ENCODE results near the gene FKBP14. TPM values are rescaled to one million over a fixed set of nuclear protein-coding genes. Genes with fewer than 3 reads are reported as not detected.
A peak's percentile ranks its signal among the peaks of the same experiment; 100 is the strongest.

FKBP14 gene
- 29.8 and 29.9 TPM in 2 replicates for total RNA-seq (2021)
- Bru-seq, nascent RNA: percentile 73 among the genes with signal in this experiment
- BruChase-seq, experiment 1, labeled RNA remaining after a 2-hour chase: percentile 82 among the genes with signal in this experiment
- percentile 87 among the genes with signal in this experiment for BruChase-seq, experiment 2, labeled RNA remaining after a 6-hour chase
- long read RNA-seq, full-length matches to known transcripts: 22 of 27 reads
- long read RNA-seq, partial matches to known transcripts: 2 of 27 reads
- long read RNA-seq, other reads (novel, unspliced or antisense): 3 of 27 reads

DNA sequence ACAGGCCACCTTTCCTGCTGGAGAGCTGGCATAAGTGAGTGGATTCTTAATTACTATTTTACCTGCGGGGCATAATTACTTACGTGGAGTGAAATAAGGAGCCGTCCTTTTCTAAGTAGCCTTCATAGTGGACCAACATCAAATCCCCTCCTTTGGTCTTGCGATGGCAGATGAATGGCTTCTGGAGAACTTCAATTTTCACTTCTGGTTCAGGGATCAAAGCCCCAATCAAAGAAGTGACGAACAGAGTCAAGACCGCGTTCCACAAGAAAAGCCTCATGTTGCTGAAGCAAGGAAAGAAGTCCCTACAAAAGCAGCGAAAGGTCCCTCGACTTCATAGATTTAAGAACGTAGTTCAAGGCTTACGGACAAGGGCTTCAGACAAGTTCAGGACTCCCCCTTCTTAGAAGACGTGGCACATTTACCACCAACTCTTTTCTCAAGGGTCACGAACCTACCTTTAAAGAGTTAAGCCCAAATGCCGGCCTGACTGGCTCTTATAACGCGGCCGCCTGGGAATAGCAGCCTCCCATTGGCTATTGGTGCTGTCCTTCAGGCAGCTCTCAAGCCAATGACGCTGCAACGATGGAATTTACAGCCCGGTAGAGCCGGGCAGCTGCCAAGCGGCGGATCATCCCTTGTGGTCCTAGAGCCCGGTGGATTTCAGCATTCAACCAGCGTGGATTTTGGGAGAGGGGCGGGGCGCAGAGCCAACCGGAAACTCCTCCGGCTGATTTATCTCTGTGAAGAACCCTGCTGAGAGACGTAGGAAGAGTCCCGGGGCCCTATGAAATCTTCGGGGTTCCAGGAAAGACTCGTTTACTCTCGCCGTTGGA, at the start of gene FKBP14:
Gene FKBP14 (minus strand): TSS at position 474 of the 836 bp plus-strand sequence. CDS start 194 bp downstream, at position 280.
- Histone ChIP-seq H3F3A (ENCODE audit: insufficient read depth, low read depth) (peaks cover 15% of the 10 kb centered on the region), H4K20me1 (ENCODE audit: insufficient read depth) (no peaks in the 10 kb centered on the region), H3K79me2 (ENCODE audit: low read depth) (peaks cover 72% of the 10 kb centered on the region), H3K27ac (peak within 1 kb of the TSS; percentile 66), H3K36me3 (ENCODE audit: low read depth) (0 out of 2 replicates have a peak, but pooled peaks cover 14% of the 10 kb centered on the region), H2AFZ (peak within 1 kb of the TSS; percentile 88), H3K4me2 (peak within 1 kb of the TSS; percentile 93), H3K27me3 (ENCODE audit: insufficient read depth, low read depth) (no peaks in the 10 kb centered on the region), H3K4me1 (replicated peaks; ENCODE audit: insufficient read depth) (peaks cover 43% of the 10 kb centered on the region), H3K9me2 (ENCODE audit: insufficient read depth) (no peaks in the 10 kb centered on the region), H3K9me3 (ENCODE audit: insufficient read depth, low read depth) (no peaks in the 10 kb centered on the region), H3K4me3 (peak within 1 kb of the TSS; percentile 75)
- CTCF ChIA-PET: no interaction called here
- POLR2A ChIA-PET (ENCODE audit: unreplicated experiment): interaction anchor here (0.7 kb wide), 1 partner anchor 108 kb away, joined by 7 read pairs; no protein-coding TSS in a partner anchor
- TF ChIP-seq EZH2 (IDR thresholded peaks at IDR 0.05; ENCODE audit: low read depth): no peak
- TF ChIP-seq, protein P1, sequence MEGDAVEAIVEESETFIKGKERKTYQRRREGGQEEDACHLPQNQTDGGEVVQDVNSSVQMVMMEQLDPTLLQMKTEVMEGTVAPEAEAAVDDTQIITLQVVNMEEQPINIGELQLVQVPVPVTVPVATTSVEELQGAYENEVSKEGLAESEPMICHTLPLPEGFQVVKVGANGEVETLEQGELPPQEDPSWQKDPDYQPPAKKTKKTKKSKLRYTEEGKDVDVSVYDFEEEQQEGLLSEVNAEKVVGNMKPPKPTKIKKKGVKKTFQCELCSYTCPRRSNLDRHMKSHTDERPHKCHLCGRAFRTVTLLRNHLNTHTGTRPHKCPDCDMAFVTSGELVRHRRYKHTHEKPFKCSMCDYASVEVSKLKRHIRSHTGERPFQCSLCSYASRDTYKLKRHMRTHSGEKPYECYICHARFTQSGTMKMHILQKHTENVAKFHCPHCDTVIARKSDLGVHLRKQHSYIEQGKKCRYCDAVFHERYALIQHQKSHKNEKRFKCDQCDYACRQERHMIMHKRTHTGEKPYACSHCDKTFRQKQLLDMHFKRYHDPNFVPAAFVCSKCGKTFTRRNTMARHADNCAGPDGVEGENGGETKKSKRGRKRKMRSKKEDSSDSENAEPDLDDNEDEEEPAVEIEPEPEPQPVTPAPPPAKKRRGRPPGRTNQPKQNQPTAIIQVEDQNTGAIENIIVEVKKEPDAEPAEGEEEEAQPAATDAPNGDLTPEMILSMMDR (conservative IDR thresholded peaks at IDR 0.05): no peak
- DNase-seq: peak; percentile 97 to 99
- BruUV-seq (replicated peaks): TSS peak; percentile 73
- intact Hi-C loops (cut with micrococcal nuclease; ENCODE audit: unreplicated experiment): loop anchor here (1.0 to 5.0 kb wide), 4 partner anchors 38 to 462 kb away; no protein-coding TSS in a partner anchor

DNA sequence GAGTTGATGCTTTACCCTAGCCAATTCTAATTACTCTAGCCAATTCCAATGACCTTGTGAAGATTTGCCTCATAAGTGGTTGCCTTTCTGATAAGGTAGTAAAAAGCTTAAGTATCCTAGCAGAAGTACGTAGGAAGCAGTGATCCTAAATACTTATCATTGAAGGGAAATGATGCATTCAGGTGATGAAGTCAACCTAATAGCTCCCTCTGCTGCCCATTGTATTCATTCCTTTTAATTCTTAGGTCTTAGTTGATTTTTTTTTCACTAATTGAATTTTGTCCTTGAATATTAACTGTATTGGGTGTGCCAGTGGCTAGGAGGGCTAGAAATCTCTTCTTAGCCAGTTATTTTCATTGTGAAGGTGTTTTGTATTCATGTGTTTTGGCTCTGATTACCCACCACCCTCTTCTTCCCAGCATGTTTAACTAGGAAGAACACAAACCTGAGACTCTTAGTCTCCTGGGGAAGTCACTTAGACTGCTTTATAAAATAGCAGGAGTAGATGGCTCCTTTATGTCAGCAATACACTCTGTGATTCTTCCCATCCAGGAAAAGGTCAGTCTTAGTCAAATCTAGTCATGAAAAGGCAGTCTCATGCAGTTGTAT, 48.0 kb upstream of the FKBP14 start:
- intact Hi-C loops (cut with micrococcal nuclease; ENCODE audit: unreplicated experiment): no loop called here
- DNase-seq: peak; percentile 7 to 65
- no peak for TF ChIP-seq EZH2 (IDR thresholded peaks at IDR 0.05; ENCODE audit: low read depth)
- TF ChIP-seq, protein P1 (conservative IDR thresholded peaks at IDR 0.05): peak; percentile 82

DNA sequence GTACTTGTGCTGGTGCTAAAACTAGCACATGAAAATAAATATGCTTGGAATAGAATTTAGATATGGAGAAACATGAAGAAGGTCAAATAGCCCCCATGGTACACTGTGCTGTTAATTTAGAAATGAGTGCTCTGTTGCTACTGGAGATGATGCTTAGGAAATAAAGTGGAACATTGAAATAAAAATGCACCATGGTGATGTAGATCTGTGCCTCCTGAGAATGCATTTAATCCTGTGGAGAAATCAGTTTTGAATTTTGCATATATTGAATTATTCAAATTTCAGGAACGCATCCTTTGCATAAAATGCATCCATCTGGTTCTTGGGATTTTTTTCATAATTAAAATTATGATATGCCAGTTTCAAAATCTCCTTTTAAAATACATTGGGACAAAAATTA, 46.2 kb upstream of the FKBP14 start:
- no peak for DNase-seq
- peaks cover 8% of the 10 kb centered on the region; the same call in 1 of the 2 replicates for H3F3A ChIP-seq (ENCODE audit: insufficient read depth, low read depth)
- no peaks in the 10 kb centered on the region for H3K36me3 ChIP-seq (ENCODE audit: low read depth)
- ChIA-PET CTCF (no interaction called here), POLR2A (ENCODE audit: unreplicated experiment) (no interaction called here)
- H4K20me1 ChIP-seq (ENCODE audit: insufficient read depth): no peaks in the 10 kb centered on the region
- no peak overlapping the region for H3K27ac ChIP-seq
- H3K4me2 ChIP-seq: no peak overlapping the region
- no peaks in the 10 kb centered on the region for H3K79me2 ChIP-seq (ENCODE audit: low read depth)
- no TSS peak for BruUV-seq (replicated peaks)
- H3K4me3 ChIP-seq: no peak overlapping the region
- no peaks in the 10 kb centered on the region for H3K9me3 ChIP-seq (ENCODE audit: insufficient read depth, low read depth)
- no peaks in the 10 kb centered on the region for H3K9me2 ChIP-seq (ENCODE audit: insufficient read depth)
- no peak overlapping the region for H2AFZ ChIP-seq
- H3K27me3 ChIP-seq (ENCODE audit: insufficient read depth, low read depth): no peaks in the 10 kb centered on the region
- intact Hi-C loops (cut with micrococcal nuclease; ENCODE audit: unreplicated experiment): no loop called here
- peaks cover 14% of the 10 kb centered on the region for H3K4me1 ChIP-seq (replicated peaks; ENCODE audit: insufficient read depth)
- TF ChIP-seq, protein P1 (conservative IDR thresholded peaks at IDR 0.05): no peak
- TF ChIP-seq EZH2 (IDR thresholded peaks at IDR 0.05; ENCODE audit: low read depth): no peak

More for the DNA sequence above, 48.0 kb upstream of the FKBP14 start:
- Histone ChIP-seq H4K20me1 (ENCODE audit: insufficient read depth) (no peaks in the 10 kb centered on the region), H3K27ac (no peak overlapping the region), H3K79me2 (ENCODE audit: low read depth) (no peaks in the 10 kb centered on the region), H3K9me2 (ENCODE audit: insufficient read depth) (no peaks in the 10 kb centered on the region), H3K27me3 (ENCODE audit: insufficient read depth, low read depth) (no peaks in the 10 kb centered on the region), H3K4me1 (replicated peaks; ENCODE audit: insufficient read depth) (no peaks in the 10 kb centered on the region), H3K9me3 (ENCODE audit: insufficient read depth, low read depth) (no peaks in the 10 kb centered on the region), H3F3A (ENCODE audit: insufficient read depth, low read depth) (0 out of 2 replicates have a peak, but pooled peaks cover 5% of the 10 kb centered on the region), H3K36me3 (ENCODE audit: low read depth) (0 out of 2 replicates have a peak, but pooled peaks cover 4% of the 10 kb centered on the region), H3K4me3 (no peak overlapping the region), H2AFZ (no peak overlapping the region), H3K4me2 (no peak overlapping the region)
- ChIA-PET CTCF (interaction anchor here (0.5 to 0.9 kb wide), 5 partner anchors 58 to 202 kb away, joined by 3 to 5 read pairs (median 4); no protein-coding TSS in a partner anchor), POLR2A (ENCODE audit: unreplicated experiment) (interaction anchor here (0.5 kb wide), 1 partner anchor 1328 kb away, joined by 4 read pairs; no protein-coding TSS in a partner anchor)
- BruUV-seq (replicated peaks): no TSS peak
